22Rv1 (cell line): ENCODE measurements around the gene TFF3.

Experiments
- H3K27ac ChIP-seq: fragments of 450-650 bp; 2 replicates; pipeline ENCODE4 v1.5.1; 2017
- CTCF ChIP-seq: fragments of 450-650 bp; IDR thresholded peaks from 2 replicates; pipeline ENCODE4 v1.5.1; 2017; ENCODE audit warnings: mild to moderate bottlenecking
- ZFX ChIP-seq: fragments of 450-650 bp; IDR thresholded peaks from 2 replicates; pipeline ENCODE4 v1.6.1; 2017; ENCODE audit warnings: antibody characterized with exemption, borderline replicate concordance

TFF3 gene

GRCh38 chr21:42340187-42341050 is 25.2 kb upstream of the TFF3 start:
- no peak overlapping the region for H3K27ac ChIP-seq
- TF ChIP-seq ZFX (no peak), CTCF (no peak)

- TF ChIP-seq CTCF (no peak), ZFX (no peak)
- H3K27ac ChIP-seq, result no peak overlapping the region
Observed at GRCh38 chr21:42338729-42339715, 23.8 kb upstream of the TFF3 start.

DNA sequence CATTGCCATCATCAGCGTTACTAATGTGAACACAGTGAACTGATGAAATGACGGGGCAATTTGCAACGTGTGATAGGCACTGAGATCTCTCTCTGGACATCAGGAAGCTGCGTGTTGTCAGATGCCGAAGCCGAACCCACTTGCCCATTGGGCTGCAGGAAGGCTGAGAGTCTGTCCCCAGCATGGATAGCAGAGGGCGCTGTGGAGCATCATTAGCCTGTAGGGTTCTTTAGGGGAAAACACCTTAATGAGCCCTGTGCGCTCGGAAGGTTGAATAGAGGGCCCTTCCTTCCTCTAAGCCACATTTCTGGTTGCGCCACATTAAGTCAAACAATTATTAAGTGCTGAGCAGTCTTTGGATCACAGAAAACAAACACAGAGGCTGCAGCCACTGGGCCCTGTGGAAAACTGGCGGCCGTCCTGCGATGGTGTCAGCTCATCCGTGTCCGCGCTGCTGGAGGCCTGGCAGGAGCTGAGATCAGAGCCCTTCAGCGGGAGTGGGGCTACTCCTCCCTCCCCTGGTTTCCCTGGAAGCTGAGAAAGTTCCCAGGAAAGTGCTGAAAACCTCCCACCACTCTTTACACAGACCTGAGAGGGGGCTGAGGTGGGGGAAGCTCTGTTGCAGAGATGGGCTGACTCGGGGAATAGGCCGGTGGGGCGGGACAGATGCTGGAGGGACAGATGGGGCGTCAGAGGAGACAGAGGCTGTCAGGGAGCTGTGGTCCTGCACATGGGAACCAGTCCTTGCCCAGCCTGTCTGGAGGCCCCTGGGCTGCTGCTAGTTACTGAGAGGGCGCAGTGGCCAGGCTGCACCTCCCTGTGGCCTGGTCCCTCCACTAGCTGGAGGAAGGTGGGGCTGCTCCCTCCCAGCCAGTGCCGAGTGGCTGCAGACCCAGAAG is 22.9 kb upstream of the TFF3 start:
- TF ChIP-seq CTCF (peak; percentile 40), ZFX (no peak)
- no peak overlapping the region for H3K27ac ChIP-seq

GRCh38 chr21:42337276-42337675 is 22.1 kb upstream of the TFF3 start:
- H3K27ac ChIP-seq, result no peak overlapping the region
- TF ChIP-seq ZFX (no peak), CTCF (no peak)

GRCh38 chr21:42336054-42336453 is 20.8 kb upstream of the TFF3 start:
- TF ChIP-seq ZFX (no peak), CTCF (no peak)
- no peak overlapping the region for H3K27ac ChIP-seq

DNA sequence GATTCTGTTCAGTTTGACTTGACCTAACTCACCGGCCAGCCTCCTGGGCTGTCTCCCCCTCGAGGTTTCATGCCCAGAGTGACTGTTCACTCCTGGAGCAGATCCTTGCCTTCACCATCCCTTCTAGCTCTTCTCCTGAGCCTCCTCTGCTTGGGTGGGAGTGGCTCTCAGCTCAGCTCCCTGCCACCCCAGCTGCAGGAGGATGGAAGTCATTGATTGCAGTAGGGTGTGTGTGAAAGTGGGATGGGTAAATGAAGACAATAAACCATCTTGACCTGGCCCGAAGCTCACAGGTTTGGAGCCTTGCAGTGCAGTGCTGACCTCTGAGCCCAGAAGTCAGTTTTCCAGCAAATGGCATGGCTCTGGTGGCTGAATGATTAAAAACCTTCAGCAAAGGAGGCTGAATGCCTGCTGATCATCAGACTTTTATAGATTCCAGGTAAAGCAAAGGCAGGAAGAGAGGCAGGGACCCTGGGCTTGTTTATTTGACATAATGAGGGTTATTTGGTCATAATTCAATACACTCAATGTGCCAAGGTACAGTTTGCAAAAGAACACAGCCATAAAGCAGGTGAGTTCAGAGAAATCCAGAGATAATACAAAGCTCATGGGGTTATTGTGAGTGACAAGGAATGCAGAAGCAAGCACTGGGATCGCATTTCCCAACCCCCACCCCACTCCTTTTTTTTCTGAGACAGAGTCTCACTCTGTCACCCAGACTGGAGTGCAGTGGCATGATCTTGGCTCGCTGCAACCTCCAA is 17.5 kb upstream of the TFF3 start:
- no peak overlapping the region for H3K27ac ChIP-seq
- TF ChIP-seq ZFX (no peak), CTCF (no peak)
